Measurements from ENCODE around the gene MRPS7. TPM values are rescaled to one million over a fixed set of nuclear protein-coding genes. Genes with fewer than 3 reads are reported as not detected.

The MRPS7 gene
- total RNA-seq, 1 experiment from 2014 or later: 94.7 TPM

GRCh38 chr17:75263055-75263454 is 1.4 kb downstream of the MRPS7 start (continued):
- TF ChIP-seq ZNF512 (CRISPR knock-in tag; IDR thresholded peaks at IDR 0.05; ENCODE audit: borderline replicate concordance): no peak
- TF ChIP-seq ZNF396 (CRISPR knock-in tag; IDR thresholded peaks at IDR 0.05; ENCODE audit: borderline replicate concordance): no peak
- TF ChIP-seq MAX (CRISPR knock-in tag; IDR thresholded peaks at IDR 0.05): no peak
- no peak for TF ChIP-seq ZNF416 (CRISPR knock-in tag; IDR thresholded peaks at IDR 0.05)

GRCh38 chr17:75265614-75266315 is 4.1 kb downstream of the MRPS7 start:
- ChIA-PET POLR2A (no interaction called here), CTCF (interaction anchor here (8.7 kb wide), 1 partner anchor 26 kb away, joined by 155 read pairs; no protein-coding TSS in a partner anchor)
- Mint-ChIP-seq H3K36me3 (peaks cover 40% of the 10 kb centered on the region), H3K4me1 (peaks cover 26% of the 10 kb centered on the region), H3K27ac (no peak overlapping the region), H3K9me3 (no peaks in the 10 kb centered on the region), H3K27me3 (ENCODE audit: low read depth) (no peaks in the 10 kb centered on the region), H3K4me3 (no peak overlapping the region)
- DNase-seq (ENCODE audit: low spot score) (no peak), ATAC-seq (no peak)
- no peak for TF ChIP-seq PREB (CRISPR knock-in tag; IDR thresholded peaks at IDR 0.05; ENCODE audit: borderline replicate concordance)
- TF ChIP-seq ZNF425 (CRISPR knock-in tag; conservative IDR thresholded peaks at IDR 0.05): no peak
- TF ChIP-seq ZMAT4 (CRISPR knock-in tag; IDR thresholded peaks at IDR 0.05): no peak
- TF ChIP-seq SMAD4 (CRISPR knock-in tag; IDR thresholded peaks at IDR 0.05): no peak
- no peak for TF ChIP-seq CDX4 (CRISPR knock-in tag; IDR thresholded peaks at IDR 0.05; ENCODE audit: borderline replicate concordance)
- TF ChIP-seq HMGA2 (CRISPR knock-in tag; IDR thresholded peaks at IDR 0.05): no peak
- no peak for TF ChIP-seq CTCF (IDR thresholded peaks at IDR 0.05)
- TF ChIP-seq E2F5 (CRISPR knock-in tag; IDR thresholded peaks at IDR 0.05): no peak
